Astrocyte (in vitro differentiated cells and primary cell): Measurements from ENCODE around the gene NAV3. TPM values are rescaled to one million over a fixed set of nuclear protein-coding genes. Genes with fewer than 3 reads are reported as not detected.

Experiments used
- DNase-seq: peaks from one replicate; pipeline ENCODE4 v3.0.0-alpha.2; 2010; ENCODE audit warnings: low read depth
- FAIRE-seq: peaks from 2 replicates; lab custom pipeline; 2011; peaks lifted over from hg19 to GRCh38; lab: Jason Lieb, UNC
- H2AFZ ChIP-seq: 2 replicates; pipeline ENCODE4 v1.6.0; 2012; ENCODE audit warnings: low read depth, low read length, inconsistent platforms
- H3K27ac ChIP-seq: 2 replicates; pipeline ENCODE4 v1.5.1; 2011; ENCODE audit warnings: low read depth, low read length, inconsistent platforms
- H3K27me3 ChIP-seq: 2 replicates; pipeline ENCODE4 v1.6.0; 2011; ENCODE audit warnings: low read length, inconsistent platforms; ENCODE audit not compliant: insufficient read depth
- H3K36me3 ChIP-seq: 2 replicates; pipeline ENCODE4 v1.5.1; 2011; ENCODE audit warnings: low read length, inconsistent platforms; ENCODE audit not compliant: insufficient read depth
- H3K4me1 ChIP-seq: 2 replicates; pipeline ENCODE4 v1.5.1; 2011; ENCODE audit warnings: low read length, inconsistent platforms; ENCODE audit not compliant: insufficient read depth
- H3K4me2 ChIP-seq: 2 replicates; pipeline ENCODE4 v1.6.0; 2012; ENCODE audit warnings: low read length, inconsistent platforms
- H3K4me3 ChIP-seq: 2 replicates; pipeline ENCODE4 v1.5.1; 2011; ENCODE audit warnings: low read depth, mild to moderate bottlenecking, low read length, inconsistent platforms; ENCODE audit not compliant: insufficient read depth
- H3K79me2 ChIP-seq: 2 replicates; pipeline ENCODE4 v1.6.0; 2012; ENCODE audit warnings: mild to moderate bottlenecking, low read length, inconsistent platforms; ENCODE audit not compliant: insufficient read depth
- H3K9ac ChIP-seq: 2 replicates; pipeline ENCODE4 v1.6.0; 2012; ENCODE audit warnings: mild to moderate bottlenecking, low read length, inconsistent platforms
- H3K9me3 ChIP-seq: 2 replicates; pipeline ENCODE4 v1.5.1; 2012; ENCODE audit warnings: low read depth, mild to moderate bottlenecking, low read length, inconsistent platforms; ENCODE audit not compliant: insufficient read depth
- H4K20me1 ChIP-seq: 2 replicates; pipeline ENCODE4 v1.6.0; 2012; ENCODE audit warnings: low read length, inconsistent platforms; ENCODE audit not compliant: insufficient read depth
- H3K27ac Mint-ChIP-seq: one replicate; pipeline ENCODE4 v1.8.0; 2021; ENCODE audit warnings: mild to moderate bottlenecking, mixed read lengths; ENCODE audit not compliant: unreplicated experiment
- H3K27me3 Mint-ChIP-seq: one replicate; pipeline ENCODE4 v1.8.0; 2021; ENCODE audit warnings: low read depth, mixed read lengths; ENCODE audit not compliant: unreplicated experiment
- H3K36me3 Mint-ChIP-seq: one replicate; pipeline ENCODE4 v1.8.0; 2021; ENCODE audit warnings: low read depth, mixed read lengths; ENCODE audit not compliant: unreplicated experiment
- H3K4me1 Mint-ChIP-seq: one replicate; pipeline ENCODE4 v1.8.0; 2021; ENCODE audit warnings: low read depth, mixed read lengths; ENCODE audit not compliant: unreplicated experiment
- H3K4me3 Mint-ChIP-seq: one replicate; pipeline ENCODE4 v1.8.0; 2021; ENCODE audit warnings: mild to moderate bottlenecking, moderate library complexity, mixed read lengths; ENCODE audit not compliant: unreplicated experiment
- H3K9me3 Mint-ChIP-seq: one replicate; pipeline ENCODE4 v1.8.0; 2021; ENCODE audit warnings: mild to moderate bottlenecking, mixed read lengths; ENCODE audit not compliant: unreplicated experiment
- CTCF ChIP-seq: IDR thresholded peaks from 2 replicates; pipeline ENCODE4 v1.5.1; 2011; ENCODE audit warnings: low read depth, mild to moderate bottlenecking, inconsistent platforms, low read length, moderate library complexity; ENCODE audit not compliant: insufficient read depth
- EZH2 ChIP-seq: IDR thresholded peaks from 2 replicates; pipeline ENCODE4 v1.6.1; 2012; ENCODE audit warnings: mild to moderate bottlenecking, low read length, inconsistent platforms; ENCODE audit not compliant: insufficient read depth
- total RNA-seq: library from RNA; stranded (reverse); gene quantifications from 2 replicates; pipeline ENCODE4 v1.2.1, GENCODE V29; 2021

Gene NAV3
- total RNA-seq, 1 donor from 2014 or later, result 24.1 TPM

GRCh38 chr12:77928078-77928477, 97.4 kb downstream of the NAV3 start:
- no peak overlapping the region for H3K9ac ChIP-seq
- H3K36me3 ChIP-seq, result no peaks in the 10 kb centered on the region
- H3K9me3 ChIP-seq, result no peaks in the 10 kb centered on the region
- no peaks in the 10 kb centered on the region for H3K27me3 ChIP-seq
- TF ChIP-seq EZH2 (no peak), CTCF (no peak)
- peaks cover 26% of the 10 kb centered on the region for H3K4me1 Mint-ChIP-seq
- H3K27ac Mint-ChIP-seq, result peak overlapping the region; percentile 72
- H3K4me1 ChIP-seq, result peaks cover 4% of the 10 kb centered on the region
- H2AFZ ChIP-seq, result no peak overlapping the region
- no peak overlapping the region for H3K4me3 ChIP-seq
- FAIRE-seq (no peak), DNase-seq (no peak)
- H3K36me3 Mint-ChIP-seq, result no peaks in the 10 kb centered on the region
- H3K4me3 Mint-ChIP-seq, result no peak overlapping the region
- H3K27me3 Mint-ChIP-seq, result no peaks in the 10 kb centered on the region
- no peak overlapping the region for H3K27ac ChIP-seq
- H4K20me1 ChIP-seq, result no peaks in the 10 kb centered on the region
- peaks cover under 1% of the 10 kb centered on the region for H3K9me3 Mint-ChIP-seq
- no peaks in the 10 kb centered on the region for H3K79me2 ChIP-seq
- H3K4me2 ChIP-seq, result no peak overlapping the region

GRCh38 chr12:77932216-77932615, 101.5 kb downstream of the NAV3 start:
- Histone ChIP-seq H2AFZ (no peak overlapping the region), H3K36me3 (no peaks in the 10 kb centered on the region), H3K27ac (no peak overlapping the region), H3K4me2 (no peak overlapping the region), H3K4me1 (no peaks in the 10 kb centered on the region), H3K4me3 (no peak overlapping the region), H3K27me3 (no peaks in the 10 kb centered on the region), H3K79me2 (no peaks in the 10 kb centered on the region), H3K9ac (no peak overlapping the region), H4K20me1 (no peaks in the 10 kb centered on the region), H3K9me3 (no peaks in the 10 kb centered on the region)
- FAIRE-seq (no peak), DNase-seq (no peak)
- no peak for TF ChIP-seq EZH2
- peak; percentile 11 for TF ChIP-seq CTCF
- Mint-ChIP-seq H3K4me3 (no peak overlapping the region), H3K4me1 (peaks cover 4% of the 10 kb centered on the region), H3K36me3 (no peaks in the 10 kb centered on the region), H3K27ac (no peak overlapping the region), H3K27me3 (no peaks in the 10 kb centered on the region), H3K9me3 (peaks cover 1% of the 10 kb centered on the region)

- H3K36me3 ChIP-seq, result no peaks in the 10 kb centered on the region
- Mint-ChIP-seq H3K36me3 (no peaks in the 10 kb centered on the region), H3K27ac (no peak overlapping the region), H3K27me3 (no peaks in the 10 kb centered on the region), H3K9me3 (no peaks in the 10 kb centered on the region), H3K4me3 (no peak overlapping the region), H3K4me1 (peaks cover 16% of the 10 kb centered on the region)
- peaks cover 10% of the 10 kb centered on the region for H3K4me1 ChIP-seq
- H3K27ac ChIP-seq, result no peak overlapping the region
- DNase-seq (no peak), FAIRE-seq (peak; percentile 32)
- no peak overlapping the region for H2AFZ ChIP-seq
- no peak overlapping the region for H3K4me2 ChIP-seq
- no peaks in the 10 kb centered on the region for H3K27me3 ChIP-seq
- H3K79me2 ChIP-seq, result peaks cover 24% of the 10 kb centered on the region
- no peak for TF ChIP-seq EZH2
- no peak for TF ChIP-seq CTCF
- H3K9ac ChIP-seq, result no peak overlapping the region
- no peak overlapping the region for H3K4me3 ChIP-seq
- no peaks in the 10 kb centered on the region for H3K9me3 ChIP-seq
- H4K20me1 ChIP-seq, result no peaks in the 10 kb centered on the region
Measured at GRCh38 chr12:77938301-77938700, 107.6 kb downstream of the NAV3 start.
